SHP77 (cell line): ENCODE results near the gene IGF2.
"Not testable (repeated sequence)": the region's sequence is repeated elsewhere in the genome, so short reads cannot be mapped to it uniquely, and the experiment has no call there.

ENCODE experiments used
- DNase-seq, 2 experiments: peaks; one replicate each; lab custom pipeline; 2025; lab: John Stamatoyannopoulos, UW

IGF2 gene

GRCh38 chr11:2136209-2136951, 2.8 kb downstream of the IGF2 start:
- DNase-seq, result no peak

DNA sequence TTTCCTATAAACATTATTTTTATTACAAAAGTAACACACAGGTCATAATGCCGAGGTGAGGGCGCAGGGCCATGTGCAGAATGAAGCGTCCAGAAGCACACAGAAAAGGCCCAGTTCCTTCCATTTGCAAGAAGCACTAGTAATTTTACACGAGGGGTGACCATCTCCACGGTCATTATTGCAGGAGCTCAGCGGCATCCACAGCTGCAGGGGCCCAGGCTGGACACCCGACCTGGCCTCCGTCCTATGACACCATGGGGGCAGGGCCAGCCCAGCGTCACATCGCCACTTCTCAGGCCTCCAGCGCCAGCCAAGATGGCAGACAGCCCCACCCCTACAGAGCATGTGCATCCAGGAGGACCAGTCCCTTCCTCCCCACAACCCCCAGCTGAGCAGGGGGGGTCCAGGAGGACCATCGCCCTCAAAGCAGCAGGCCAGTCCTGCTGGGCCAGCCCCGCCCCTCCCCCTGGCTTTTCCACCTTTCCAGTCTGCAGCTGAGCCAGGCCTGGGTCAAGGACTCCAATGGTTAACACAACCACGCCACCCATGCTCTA, 3.5 kb downstream of the IGF2 start:
- DNase-seq, result no peak

DNA sequence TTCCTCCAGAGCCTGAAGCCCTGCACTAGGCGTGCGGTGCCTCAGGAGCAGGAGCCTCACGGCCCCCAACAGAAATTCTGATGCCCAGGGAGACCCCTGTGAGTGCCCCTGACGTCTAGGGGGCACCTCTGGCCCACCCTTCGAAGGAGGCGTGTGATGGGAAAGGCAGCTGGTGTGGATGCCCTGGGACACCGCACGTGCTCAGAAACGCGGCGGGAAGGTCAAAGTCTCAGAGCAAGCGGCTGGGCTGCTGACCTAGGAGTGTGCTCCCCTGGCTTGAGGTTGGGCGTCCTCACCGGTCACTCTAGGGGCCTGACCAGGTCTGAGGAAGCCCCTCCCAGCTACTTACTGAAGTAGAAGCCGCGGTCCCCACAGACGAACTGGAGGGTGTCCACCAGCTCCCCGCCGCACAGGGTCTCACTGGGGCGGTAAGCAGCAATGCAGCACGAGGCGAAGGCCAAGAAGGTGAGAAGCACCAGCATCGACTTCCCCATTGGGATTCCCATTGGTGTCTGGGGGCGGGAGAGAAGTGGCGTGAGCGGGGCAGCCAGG, 4.1 kb downstream of the IGF2 start:
- DNase-seq, result no peak

- no peak for DNase-seq
Observed at GRCh38 chr11:2134022-2135010, 4.9 kb downstream of the IGF2 start.

DNA sequence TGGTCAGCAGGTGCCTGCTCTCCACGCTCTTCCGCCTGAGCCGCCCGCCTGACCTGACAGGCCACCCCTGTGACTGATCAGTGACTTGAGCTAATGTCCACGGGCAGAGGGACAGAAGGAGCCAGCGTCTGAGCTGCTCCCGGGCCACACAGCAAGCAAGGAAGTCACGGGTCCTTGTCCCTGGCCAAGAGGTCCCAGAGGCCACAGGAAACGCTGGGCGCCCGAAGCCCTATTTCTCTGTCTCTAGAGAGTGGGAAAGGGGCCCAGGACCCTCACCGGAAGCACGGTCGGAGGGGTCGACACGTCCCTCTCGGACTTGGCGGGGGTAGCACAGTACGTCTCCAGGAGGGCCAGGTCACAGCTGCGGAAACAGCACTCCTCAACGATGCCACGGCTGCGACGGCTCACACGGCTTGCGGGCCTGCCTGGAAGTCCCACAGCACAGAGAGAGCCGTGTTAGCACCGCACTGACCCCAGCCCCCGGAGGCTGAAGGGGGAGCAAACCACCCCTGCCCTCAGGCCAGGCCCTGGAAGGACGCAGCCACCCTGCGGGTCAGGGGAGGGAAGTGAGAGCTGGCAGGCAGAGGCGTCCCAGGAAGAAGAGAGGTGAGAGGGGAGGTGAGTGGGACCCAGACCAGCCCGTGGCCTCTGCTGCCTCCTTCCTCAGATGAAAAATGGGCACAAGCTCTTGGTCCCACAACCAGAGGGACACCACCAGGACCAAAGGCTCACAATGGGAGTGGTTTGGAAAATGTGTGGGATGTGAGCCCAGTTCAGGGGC, 5.8 kb downstream of the IGF2 start:
- no peak for DNase-seq

GRCh38 chr11:2132874-2133240, 6.3 kb downstream of the IGF2 start:
- DNase-seq, result no peak

DNA sequence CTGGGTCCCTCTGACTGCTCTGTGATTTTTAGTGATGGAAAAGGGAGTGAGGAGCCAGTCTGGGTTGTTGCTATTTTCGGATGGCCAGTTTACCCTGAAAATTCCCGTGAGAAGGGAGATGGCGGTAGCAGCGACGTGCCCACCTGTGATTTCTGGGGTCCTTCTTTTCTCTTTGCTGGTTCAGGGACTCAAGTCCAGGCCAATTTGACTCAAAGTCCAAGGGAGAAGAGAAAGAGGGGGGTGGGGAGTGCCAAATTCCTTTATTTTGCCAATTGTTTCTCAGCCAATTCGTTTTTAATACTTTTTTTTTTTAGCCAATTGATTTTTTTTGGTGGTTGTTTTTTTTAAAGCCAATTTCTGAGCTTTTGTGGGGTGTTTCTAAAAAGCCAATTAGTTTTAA, 6.9 kb downstream of the IGF2 start:
- DNase-seq, result no peak

GRCh38 chr11:2131371-2132236, 7.6 kb downstream of the IGF2 start:
- no peak for DNase-seq

GRCh38 chr11:2130881-2131352, 8.3 kb downstream of the IGF2 start:
- DNase-seq, result no peak

- no peak for DNase-seq
Observed at GRCh38 chr11:2129699-2130366, 9.4 kb downstream of the IGF2 start.

- DNase-seq, result no peak
Observed at GRCh38 chr11:2129308-2129698, 9.9 kb downstream of the IGF2 start.

DNA sequence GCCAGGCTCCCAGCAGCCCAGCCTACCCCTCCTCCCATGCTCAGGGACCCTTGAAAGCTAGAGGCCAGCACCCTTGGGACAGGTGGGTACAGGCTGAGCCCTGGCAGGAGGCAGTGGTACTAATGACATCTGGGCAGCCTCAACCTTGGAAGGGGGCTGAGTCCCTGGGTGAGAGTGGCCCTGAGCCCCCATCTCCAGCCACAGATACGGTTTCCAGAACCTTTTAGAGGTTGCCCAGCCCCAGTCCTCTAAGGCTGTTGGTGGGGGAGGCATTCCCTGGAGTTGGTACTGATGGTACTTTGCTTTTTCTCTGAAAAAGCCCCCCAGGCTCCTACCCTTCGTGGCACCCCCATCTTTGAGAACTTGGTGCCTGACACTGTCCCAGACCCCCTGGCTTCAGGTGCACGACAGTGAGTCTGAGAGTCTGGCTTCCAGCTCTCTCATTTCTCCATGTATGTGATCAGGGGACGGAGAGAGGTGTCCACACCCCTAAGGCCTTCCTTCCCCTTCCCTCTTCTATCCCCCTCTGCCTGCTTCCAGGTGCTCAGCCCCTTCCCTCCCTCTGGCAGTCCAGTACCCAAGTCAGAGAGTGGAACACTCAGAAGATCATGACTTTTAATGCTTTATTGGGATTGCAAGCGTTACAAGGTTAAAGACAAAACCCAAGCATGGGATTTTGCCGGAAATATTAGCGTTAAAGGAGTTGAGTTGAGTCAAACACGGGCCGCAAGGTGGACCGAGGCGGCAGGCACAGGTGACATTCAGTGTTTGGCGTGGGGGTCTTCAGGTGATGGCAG, 10.5 kb downstream of the IGF2 start:
- DNase-seq, result no peak

GRCh38 chr11:2128130-2128510, 11.1 kb downstream of the IGF2 start:
- DNase-seq, result no peak

- DNase-seq, result no peak
Observed at GRCh38 chr11:2127482-2128129, 11.6 kb downstream of the IGF2 start.

- DNase-seq, result no peak
Observed at GRCh38 chr11:2126520-2127085, 12.6 kb downstream of the IGF2 start.

DNA sequence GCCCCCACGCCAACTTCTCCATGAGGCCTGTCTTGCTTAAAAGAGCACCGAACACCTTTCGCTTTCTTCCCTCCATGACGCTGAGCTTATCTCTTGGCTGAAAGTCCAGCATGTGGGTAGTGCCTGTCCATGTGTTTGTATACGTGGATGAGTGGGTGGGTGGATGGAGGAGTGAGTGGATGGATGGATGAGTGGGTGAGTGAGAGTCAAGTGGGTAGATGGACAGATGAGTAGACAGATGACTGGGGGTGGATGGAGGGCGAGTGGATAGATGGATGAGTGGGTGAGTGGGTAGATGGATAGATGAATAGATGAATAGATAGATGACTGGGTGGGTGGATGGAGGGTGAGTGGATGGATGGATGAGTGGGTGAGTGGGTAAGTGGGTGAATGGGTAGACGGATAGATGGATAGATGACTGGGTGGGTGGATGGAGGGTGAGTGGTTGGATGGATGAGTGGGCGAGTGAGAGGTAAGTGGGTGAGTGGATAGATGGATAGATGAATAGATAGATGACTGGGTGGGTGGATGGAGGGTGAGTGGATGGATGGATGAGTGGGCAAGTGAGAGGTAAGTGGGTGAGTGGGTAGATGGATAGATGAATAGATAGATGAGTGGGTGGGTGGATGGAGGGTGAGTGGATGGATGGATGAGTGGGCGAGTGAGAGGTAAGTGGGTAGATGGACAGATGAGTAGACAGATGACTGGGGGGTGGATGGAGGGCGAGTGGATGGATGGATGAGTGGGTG, 14.3 kb downstream of the IGF2 start:
- not testable (repeated sequence) for DNase-seq

DNA sequence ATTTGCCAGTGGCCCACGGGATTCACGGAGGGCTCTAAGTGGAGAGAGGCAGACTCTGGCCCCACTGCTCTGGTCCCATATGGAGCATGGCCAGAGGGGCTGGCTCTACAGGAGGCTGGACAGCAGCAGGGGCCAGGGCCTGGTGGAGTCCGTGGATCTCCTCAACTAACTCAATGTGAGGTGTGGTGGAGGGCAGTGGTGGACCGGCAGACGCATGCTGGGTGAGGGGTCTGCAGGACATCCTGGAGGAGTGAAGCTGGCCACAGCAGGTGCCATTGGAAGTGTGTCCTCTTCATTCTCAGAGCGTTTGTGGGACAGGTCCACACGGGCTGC, 15.6 kb downstream of the IGF2 start:
- DNase-seq, result no peak
